Astrocyte (in vitro differentiated cells and primary cell): ENCODE measurements around the gene SCYGR2.

Experiments used
- EZH2 ChIP-seq: IDR thresholded peaks from 2 replicates; pipeline ENCODE4 v1.6.1; 2012; ENCODE audit warnings: mild to moderate bottlenecking, low read length, inconsistent platforms; ENCODE audit not compliant: insufficient read depth
- TF ChIP-seq, protein P1 (sequence below): IDR thresholded peaks from 2 replicates; pipeline ENCODE4 v1.5.1; 2011; ENCODE audit warnings: low read depth, mild to moderate bottlenecking, inconsistent platforms, low read length, moderate library complexity; ENCODE audit not compliant: insufficient read depth

GRCh38 chr2:227625420-227625819, 26.7 kb downstream of the SCYGR2 start:
- TF ChIP-seq, protein P1, sequence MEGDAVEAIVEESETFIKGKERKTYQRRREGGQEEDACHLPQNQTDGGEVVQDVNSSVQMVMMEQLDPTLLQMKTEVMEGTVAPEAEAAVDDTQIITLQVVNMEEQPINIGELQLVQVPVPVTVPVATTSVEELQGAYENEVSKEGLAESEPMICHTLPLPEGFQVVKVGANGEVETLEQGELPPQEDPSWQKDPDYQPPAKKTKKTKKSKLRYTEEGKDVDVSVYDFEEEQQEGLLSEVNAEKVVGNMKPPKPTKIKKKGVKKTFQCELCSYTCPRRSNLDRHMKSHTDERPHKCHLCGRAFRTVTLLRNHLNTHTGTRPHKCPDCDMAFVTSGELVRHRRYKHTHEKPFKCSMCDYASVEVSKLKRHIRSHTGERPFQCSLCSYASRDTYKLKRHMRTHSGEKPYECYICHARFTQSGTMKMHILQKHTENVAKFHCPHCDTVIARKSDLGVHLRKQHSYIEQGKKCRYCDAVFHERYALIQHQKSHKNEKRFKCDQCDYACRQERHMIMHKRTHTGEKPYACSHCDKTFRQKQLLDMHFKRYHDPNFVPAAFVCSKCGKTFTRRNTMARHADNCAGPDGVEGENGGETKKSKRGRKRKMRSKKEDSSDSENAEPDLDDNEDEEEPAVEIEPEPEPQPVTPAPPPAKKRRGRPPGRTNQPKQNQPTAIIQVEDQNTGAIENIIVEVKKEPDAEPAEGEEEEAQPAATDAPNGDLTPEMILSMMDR: no peak
- no peak for TF ChIP-seq EZH2
